Left colon (tissue), 2 donors: ENCODE results near the gene GLT1D1. TPM values are rescaled to one million over a fixed set of nuclear protein-coding genes. Genes with fewer than 3 reads are reported as not detected.

Experiments used
- ATAC-seq: fragments of 200-7000 bp; cut with Tn5 transposase; one replicate; pipeline ENCODE4 v1.9.1; 2020; ENCODE audit warnings: mild to moderate bottlenecking, moderate library complexity
- DNase-seq, 2 donors: peaks; one replicate each; pipeline ENCODE4 v3.0.0-alpha.2; 2020
- intact Hi-C, 2 donors: fragments of 100-400 bp; cut with DNase I in 1 of 2; cut with micrococcal nuclease in 1 of 2; formaldehyde crosslinking; loops; one replicate each; pipeline versions ENCODE4 v1.11.2 to v1.14.0; 2022; cut with DNase I, micrococcal nuclease
- total RNA-seq, 2 donors: library from RNA; stranded (reverse); fragmentation: NEBNext Ultra II Directional; extraction: Animal tissue kit (Norgen Biotek cat#: 25700); gene quantifications; one replicate each; pipeline ENCODE4 v1.2.1, GENCODE V29; 2021
- donor health status: DM: no; HTN: no; CAD: no.
- donor health status: DM: yes; HTN: yes; CAD: no.

Gene GLT1D1
- total RNA-seq, 2 donors from 2014 or later: not detected

DNA sequence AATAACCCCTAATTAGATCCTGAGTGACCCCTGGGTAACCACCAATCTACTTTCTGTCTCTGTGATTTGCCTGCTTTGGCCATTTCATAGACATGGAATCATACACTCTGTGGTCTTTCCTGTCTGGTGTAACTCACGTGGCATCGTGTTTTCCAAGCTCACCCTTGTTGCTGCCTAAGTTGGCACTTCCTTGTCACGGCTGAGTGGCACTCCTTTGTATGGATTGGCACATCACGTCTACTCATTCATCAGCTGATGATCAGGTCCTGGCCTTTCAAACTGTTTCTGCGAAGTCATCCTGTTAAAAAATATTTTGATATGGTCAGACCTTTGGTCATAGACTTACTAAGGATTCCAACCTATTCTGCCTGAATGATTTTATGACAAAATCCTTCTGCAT, 87.7 kb downstream of the GLT1D1 start:
- intact Hi-C loops: no loop called here
- no peak for DNase-seq
- ATAC-seq: no peak

DNA sequence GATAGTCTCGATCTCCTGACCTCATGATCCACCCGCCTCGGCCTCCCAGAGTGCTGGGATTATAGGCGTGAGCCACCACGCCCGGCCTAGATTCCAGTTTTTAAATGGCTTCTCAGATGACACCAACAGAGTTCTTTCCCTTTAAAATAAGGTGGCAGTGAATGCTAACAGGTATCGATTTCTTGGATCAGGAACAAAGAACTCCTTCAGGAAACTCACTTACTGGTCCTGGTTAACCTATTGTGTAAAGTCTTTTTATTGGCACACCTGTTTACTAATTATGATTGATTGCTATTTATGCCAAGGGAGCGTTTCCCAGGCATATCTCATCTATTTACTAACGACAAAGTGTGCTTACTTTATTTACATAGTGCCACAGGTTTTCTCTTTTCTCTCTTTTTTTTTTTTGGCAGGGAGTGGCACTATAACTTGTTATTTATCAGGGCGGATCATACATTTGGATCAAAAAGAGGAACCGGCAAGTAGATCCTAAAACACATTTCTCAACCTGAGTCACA, 89.7 kb downstream of the GLT1D1 start:
- DNase-seq (no peak), ATAC-seq (no peak)
- intact Hi-C loops: no loop called here

DNA sequence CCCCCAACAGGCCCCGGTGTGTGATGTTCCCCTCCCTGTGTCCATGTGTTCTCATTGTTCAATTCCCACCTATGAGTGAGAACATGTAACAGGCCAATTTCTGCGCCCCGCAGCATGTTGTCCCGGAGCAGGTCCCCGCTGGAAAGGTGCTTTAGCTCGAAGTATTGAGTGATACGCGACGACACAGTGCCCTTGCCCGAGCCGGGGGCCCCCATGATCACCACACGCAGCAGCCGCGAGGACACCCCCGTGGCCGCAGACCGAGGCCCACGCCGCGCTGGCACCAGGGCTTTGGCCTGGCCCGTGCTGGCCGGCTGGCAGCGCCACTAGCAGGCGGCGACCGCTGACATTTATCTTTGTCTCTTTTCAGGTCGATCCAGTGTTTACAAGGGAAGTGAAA, 91.7 kb downstream of the GLT1D1 start:
- no peak for DNase-seq
- no peak for ATAC-seq
- intact Hi-C loops: no loop called here

DNA sequence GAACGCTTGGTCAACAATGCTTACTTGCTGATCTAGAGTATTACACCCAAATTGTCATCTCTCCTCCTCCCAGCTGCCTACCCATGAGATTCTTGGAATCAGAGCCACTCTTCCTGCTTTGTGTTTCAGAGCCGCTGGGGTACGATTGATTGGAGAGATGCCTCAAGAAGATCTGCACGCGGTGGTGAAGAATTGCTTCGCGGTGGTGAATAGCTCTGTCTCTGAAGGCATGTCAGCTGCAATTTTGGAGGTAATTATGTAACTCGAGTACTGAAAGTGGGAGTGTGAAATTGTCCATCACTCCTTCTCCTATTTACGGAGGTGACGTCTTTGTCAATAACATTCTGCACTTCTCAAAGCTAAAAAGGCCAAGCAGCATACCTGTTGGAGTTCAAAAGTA, 93.9 kb downstream of the GLT1D1 start:
- DNase-seq (no peak), ATAC-seq (no peak)
- intact Hi-C loops: no loop called here

DNA sequence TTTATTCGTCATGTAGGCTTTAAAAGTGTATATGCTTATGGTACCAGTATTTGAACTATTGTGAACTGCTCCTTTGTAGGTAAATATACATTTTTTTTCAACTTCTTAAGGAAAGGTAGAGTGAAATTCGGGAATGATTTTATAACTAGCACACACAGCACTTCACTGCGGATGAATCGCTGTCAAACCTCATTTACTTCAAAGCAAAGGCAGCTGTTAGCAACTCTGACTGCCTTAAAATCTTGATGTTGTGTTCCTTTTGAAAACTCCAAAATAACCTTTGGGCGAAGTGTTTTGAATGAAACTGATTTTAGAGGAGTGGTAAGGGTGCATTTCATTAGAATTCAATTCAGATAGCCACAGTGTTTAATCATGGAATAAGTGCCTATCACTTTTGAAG, 95.8 kb downstream of the GLT1D1 start:
- intact Hi-C loops: no loop called here
- no peak for DNase-seq
- ATAC-seq: no peak

DNA sequence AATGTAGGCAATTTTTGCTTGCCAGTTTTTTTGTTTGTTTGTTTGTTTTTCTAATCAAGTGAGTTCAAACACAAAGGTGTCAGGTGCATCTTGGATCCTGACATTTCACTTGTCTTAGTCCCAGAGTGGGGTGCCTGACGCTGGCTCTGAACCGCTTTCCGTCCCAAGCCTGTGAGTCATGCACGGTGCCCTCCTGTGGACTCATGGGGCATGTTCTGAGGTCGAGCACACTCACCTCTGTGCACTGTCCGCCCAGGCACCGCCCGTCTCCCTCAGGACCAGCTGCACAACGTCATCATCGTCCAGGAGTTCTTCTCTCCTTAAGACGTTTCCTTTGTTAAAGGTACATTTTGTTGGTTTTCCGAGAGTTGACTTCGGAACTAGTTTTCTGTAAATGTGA, 98.2 kb downstream of the GLT1D1 start:
- no peak for DNase-seq
- ATAC-seq: no peak
- intact Hi-C loops: no loop called here

DNA sequence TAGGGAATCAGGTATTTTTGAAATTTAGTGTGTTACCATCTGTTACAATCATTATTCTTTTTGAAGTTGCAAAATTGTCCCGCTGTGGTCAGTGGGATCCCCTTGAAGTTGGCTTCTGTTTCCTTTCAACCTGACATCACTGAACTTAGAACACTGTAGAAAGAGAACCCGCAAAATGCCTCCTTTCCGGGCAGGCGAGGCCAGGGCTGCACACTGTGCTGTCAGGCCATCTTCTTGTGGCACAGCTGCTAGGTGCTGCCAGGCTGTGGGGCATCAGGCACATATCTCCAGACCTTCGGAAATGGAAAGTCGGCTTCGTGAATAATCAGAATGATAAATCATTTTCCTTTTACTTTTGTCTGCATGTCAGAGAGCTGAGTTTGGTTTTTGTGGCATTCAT, 103.5 kb downstream of the GLT1D1 start:
- DNase-seq: no peak
- intact Hi-C loops: no loop called here

DNA sequence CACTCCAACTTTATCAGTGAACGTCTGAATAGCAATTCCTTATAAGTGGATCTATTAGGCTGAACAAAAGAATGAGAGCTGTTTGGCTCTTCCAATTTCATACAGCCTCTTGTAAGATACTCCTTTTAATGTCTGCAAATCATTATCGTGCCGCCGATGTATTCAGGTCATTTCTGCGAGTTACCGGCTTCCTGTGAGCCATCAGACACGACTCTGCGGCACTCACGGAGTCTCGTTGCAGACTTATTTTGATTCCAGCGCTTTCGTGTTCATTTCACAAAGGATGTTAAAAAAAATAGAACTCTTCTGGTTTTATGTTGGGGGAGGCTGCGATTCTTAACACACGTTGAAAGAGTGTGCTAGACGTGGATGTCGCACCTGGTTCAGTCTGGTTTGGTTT, 106.6 kb downstream of the GLT1D1 start:
- intact Hi-C loops: no loop called here
- DNase-seq (no peak), ATAC-seq (no peak)

More for the DNA sequence above, 103.5 kb downstream of the GLT1D1 start:
- ATAC-seq: no peak

DNA sequence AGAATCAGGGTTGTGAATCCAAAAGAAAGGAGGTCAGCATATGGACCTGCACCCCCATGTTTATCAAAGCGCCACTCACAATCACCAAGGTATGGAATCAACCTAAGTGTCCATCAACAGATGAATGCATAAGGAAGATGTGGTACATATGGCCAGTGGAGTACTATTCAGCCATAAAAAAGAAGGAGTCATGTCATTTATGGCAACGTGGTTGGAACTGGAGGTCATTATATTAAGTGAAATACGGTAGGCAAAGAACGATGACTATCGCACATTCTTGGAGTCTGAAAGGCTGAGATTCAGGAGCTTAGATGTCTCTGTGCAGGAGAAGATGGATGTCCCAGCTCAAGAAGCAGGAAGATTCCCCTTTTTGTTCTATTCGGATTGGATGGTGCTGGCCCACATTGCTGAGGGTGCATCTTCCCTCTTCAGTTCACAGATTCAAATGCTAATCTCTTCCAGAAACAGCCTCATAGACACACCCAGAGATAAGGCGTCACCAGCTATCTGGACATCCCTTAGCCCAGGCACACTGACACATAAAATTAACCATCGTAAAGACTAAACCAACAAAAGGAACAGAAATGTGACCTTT, 108.1 kb downstream of the GLT1D1 start:
- intact Hi-C loops: no loop called here
- DNase-seq: no peak
- ATAC-seq: no peak

DNA sequence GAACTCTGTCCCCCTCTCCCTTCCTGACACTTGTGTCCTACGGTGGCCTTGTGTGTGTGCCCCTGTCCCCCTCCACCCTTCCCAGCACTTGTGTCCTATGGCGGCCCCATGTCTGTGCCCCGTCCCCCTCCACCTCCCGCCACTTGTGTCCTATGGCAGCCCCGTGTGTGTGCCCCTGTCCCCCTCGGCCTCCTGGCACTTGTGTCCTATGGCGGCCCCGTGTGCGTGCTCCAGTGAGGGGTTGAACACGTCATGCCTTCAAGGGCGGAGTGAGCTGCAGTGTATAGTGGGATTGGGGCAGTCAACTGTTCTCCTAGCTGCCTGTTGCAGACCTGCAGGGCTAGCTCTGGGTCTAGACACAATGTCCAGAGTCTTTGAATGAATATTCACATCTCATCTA, 108.7 kb downstream of the GLT1D1 start:
- no peak for DNase-seq
- intact Hi-C loops: no loop called here
- no peak for ATAC-seq

DNA sequence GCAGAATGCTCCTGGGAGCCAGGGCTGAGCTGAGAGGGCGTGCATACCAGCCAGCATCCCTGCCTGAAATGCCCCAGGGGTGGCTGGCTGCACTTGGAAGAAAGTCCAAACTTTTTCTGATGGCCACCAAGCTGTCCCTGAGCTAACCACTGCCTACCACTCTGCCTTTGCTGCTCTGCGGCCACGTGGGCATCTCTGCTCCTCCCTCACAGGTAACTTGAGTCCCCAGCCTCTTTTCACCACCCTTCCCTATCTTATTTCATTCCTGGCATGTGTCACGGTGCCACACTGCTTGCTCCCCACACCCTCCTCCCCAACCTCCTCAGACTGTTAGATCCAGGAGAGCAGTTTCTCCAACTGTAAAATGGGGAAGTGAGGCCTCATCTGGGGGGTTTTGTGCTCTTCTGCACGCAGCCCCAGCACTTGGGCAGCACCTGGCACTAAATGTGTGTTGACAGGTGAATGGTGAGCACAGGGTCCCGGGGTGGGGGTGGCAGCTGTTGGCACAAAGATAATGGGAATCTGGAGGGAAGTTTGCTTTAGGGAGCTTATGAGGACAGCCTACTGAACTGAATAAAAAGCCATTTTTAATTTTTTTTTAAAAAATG, 113.0 kb downstream of the GLT1D1 start:
- ATAC-seq (no peak), DNase-seq (no peak)
- intact Hi-C loops: no loop called here

DNA sequence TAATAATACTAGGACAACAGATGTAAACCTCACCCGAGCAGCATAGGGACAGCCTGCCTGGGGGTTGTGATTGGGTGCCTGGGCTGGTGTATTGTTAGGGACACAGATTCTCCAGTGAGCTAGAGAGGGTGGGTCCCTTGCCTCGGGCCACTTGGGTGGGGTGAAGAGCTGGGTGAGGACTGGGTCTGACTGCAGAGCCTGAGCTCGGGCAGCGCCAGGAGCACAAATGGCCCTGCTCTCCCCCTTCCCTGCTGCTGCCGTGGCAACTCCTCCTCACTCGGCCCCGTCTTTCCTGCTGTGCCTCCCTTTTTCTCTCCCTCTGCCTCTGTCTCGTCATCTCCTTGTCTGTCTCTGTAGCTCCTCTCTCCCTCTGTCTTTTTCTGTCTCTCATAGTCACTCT, 115.4 kb downstream of the GLT1D1 start:
- ATAC-seq (no peak), DNase-seq (no peak)
- intact Hi-C loops: no loop called here

DNA sequence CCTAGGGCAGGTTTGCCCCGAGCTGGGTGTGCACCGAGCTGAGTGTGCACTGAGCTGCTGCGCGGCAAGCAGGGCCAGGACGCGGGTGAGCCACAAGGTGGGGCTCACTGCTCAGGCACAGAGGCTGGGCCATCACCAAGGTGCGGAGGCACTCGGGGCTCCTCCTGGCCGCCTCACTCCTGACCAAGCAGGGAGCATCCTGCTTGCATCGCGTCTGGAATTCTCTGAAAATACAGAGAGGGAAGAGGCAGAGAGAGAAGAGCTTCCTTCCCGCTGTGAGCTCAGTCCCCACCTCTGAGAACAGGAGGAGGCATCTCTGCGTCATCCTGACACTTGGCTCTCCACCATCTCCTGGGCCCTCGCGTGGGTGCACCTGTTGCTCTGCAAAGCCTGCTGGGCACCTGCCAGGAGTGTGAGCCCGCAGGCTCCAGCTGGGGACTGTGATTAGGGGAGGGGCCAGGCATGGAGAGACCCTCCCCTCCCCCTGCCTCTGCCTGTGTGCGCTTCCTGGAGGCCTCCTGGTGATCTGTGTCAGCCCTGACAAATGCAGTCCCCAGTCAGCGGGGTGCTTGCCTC, 116.3 kb downstream of the GLT1D1 start:
- intact Hi-C loops: no loop called here
- peak; percentile 67 for ATAC-seq
- DNase-seq: peak in 1 of 2 donors; percentile 11

DNA sequence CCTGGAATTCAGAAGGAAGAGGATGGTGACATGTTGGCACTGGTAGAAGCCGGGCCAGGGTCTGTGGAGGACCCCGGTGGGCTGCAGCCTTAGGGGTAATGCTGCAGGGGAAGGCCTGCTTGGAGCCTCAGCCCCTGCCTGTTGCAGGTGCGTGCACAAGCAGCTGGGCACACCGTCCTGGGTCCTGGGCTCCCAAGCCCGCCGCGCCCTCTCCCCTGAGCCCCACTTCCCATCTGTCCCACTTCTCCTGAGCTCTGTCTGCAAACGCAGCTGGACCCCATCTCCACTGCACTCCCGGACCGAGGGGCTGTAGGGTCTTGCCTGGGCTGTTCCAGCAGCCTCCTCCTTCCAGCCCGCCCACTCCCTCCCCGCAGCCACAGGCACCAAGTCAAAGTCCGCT, 116.8 kb downstream of the GLT1D1 start:
- no peak for DNase-seq
- intact Hi-C loops: no loop called here
- no peak for ATAC-seq

DNA sequence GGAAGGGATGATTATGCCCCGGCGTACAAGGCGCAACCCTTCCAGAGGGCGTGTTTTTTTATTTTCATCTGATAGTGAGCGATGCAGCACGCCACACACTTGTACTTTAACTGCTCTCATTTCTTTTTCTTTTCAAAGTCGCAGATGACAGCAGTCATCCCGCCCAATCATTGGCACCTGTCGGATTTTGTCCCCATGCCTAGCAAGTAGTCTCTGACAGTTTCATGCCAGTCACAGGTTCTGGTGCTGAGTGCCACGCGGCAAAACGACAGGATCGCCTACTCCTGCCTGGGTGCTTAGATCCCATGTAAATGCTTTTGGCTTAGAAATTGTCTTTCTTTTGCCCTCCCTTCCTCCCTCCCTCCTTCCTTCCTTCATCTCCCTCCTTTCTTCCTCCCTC, 117.7 kb downstream of the GLT1D1 start:
- intact Hi-C loops: no loop called here
- ATAC-seq (no peak), DNase-seq (no peak)

DNA sequence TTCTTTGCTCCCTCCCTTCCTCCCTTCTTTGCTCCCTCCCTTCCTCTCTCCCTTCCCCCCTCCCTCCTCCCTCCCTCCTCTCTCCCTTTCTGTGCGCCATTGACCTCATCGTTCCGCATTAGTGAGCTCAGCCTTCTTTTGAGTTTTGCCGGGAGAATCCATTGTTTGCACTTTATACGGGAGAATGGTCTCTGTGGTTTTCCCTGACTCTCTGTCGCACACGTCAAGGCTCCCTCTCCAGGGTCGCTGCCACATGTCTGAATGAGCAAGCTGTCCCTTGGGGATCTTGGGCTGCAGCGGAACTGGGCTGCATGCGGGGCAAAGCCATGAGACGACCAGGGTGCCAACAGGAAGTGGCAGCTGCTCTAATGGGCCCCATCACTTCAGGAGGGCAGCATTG, 118.5 kb downstream of the GLT1D1 start:
- no peak for ATAC-seq
- intact Hi-C loops: no loop called here
- DNase-seq: no peak

DNA sequence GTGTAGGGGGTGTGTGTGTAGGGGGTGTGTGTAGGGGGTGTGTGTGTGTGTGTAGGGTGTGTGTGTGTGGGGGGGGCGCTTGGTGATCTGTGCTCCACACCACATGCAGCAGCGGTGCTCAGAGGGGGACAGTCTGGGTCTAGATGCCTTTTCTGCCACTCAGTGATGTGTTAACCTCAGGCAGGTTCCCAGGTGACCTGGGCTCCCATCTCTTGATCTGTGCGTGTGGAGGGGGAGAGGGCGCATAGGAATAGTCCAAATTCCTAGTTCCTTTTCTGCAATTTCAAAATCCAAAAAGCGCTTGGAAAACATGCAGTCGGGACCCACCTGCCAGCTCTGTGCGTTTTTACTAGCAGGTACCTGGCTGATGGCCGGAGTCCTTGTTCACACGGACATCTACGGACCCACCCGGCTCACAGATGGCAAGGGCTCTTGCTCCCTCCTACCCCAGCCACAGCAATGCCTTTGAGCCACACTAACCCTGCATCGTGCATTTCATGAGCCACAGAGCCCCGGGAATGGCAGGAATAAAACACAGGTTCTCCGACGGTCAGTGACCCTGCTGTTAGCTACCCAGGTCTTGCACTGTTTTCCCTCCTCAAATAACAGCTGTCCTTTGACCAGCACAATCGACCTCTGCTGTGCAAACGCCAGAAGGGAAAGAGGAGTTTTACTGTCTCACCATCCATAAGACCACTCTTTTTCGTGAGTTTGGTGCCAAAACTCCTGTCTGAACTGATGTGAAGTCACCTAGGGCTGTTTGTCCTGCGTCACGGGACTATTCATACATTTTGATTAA, 120.8 kb downstream of the GLT1D1 start:
- ATAC-seq (no peak), DNase-seq (no peak)
- intact Hi-C loops: no loop called here

DNA sequence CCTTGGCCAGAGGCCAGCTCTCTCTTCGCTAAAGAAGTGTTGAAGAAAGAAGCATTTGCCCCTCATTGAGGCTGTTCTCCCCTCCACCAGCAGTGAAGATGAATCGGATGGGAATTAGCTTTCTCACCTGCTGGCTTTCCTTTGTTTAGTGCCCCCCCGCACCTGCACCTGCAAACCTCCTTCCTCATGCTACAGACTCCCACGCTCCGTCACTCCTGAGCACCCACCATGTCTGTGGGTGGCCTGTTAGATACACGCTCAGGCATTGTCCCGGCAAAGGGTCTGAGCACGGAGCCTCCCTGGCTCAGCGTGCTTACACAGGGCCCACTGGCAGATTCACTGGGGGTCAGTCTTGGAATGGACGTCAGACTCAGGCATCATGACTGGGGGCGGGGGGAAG, 121.6 kb downstream of the GLT1D1 start:
- ATAC-seq (no peak), DNase-seq (no peak)
- intact Hi-C loops: no loop called here

DNA sequence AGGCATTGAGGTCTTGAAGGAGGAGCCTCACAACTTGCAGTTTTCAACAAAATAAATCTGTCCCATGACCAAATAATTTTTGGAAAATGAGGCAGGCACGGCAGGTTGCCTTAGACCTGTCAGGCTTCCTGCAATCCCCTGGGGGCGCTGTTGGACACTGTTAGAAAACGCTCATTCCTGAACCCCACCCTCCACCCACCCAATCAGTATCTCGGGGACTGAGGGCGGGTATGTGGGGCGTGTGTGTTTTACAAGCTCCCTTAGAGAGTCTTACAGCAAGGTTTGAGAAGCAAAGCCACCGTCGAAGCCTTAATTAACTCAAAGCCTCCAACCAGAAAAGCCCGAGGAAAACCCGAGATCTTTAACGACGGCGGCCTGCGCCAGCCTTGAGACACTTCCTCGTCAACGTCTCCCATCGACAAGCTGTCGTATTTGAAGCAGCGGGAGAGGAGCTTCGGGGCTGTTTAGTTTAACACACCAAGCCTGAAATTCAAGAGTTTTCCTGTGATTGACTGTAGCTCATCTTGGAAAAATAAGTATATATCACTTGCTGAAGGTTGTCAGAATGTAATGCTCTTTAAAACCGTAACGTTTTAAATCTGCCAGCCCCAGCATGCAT, 123.0 kb downstream of the GLT1D1 start:
- ATAC-seq (no peak), DNase-seq (peak; percentile 11 to 39)

DNA sequence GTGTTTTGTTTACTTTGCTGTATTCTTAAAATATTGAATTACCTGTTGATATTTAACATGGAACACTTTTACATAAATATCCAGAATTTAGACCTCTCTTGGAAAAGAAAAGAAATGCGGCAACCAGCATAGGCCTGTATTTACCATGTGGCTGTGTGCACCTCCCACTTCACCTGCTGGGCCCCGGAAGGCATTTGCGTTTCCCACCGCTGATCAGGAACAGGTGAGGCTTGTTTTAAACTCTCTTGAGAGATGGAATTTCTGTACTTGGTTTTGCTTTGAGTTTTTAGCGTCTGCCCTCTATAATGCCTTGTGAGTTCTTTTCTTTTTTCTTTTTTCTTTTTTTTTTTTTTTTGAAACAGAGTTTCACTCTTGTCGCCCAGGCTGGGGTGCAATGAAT, 124.2 kb downstream of the GLT1D1 start:
- no peak for DNase-seq
- intact Hi-C loops: no loop called here
- no peak for ATAC-seq

More for the DNA sequence above, 123.0 kb downstream of the GLT1D1 start:
- intact Hi-C loops: no loop called here
